ENCODE measurements around the gene MBTPS2. TPM values are rescaled to one million over a fixed set of nuclear protein-coding genes. Genes with fewer than 3 reads are reported as not detected.

The MBTPS2 gene
- polyA plus RNA-seq, 3 donors: 2.0 to 7.4 (median 4.6) TPM

GRCh38 chrX:21934414-21934813, 95.0 kb downstream of the MBTPS2 start:
- no peak overlapping the region for H2AFZ ChIP-seq (ENCODE audit: insufficient read depth, low read depth, low read length, poor library complexity, severe bottlenecking)
- intact Hi-C loops (cut with micrococcal nuclease): no loop called here
- H3K27ac ChIP-seq (ENCODE audit: low read depth in 1 of 2, low read length in 2 of 2): no peak overlapping the region
- TF ChIP-seq CTCF (IDR thresholded peaks at IDR 0.05): no peak
- no peaks in the 10 kb centered on the region for H3K36me3 ChIP-seq (replicated peaks in 1 of 2; ENCODE audit: control insufficient read depth in 1 of 2, insufficient read depth in 2 of 2, low read length in 2 of 2)
- H3K9ac ChIP-seq (ENCODE audit: insufficient read depth, low read length, poor library complexity, severe bottlenecking): no peak overlapping the region
- no peaks in the 10 kb centered on the region for H3K9me3 ChIP-seq (replicated peaks in 1 of 2; ENCODE audit: control insufficient read depth in 1 of 2, insufficient read depth in 1 of 2, low read length in 2 of 2)
- peaks cover 0 to 2% of the 10 kb centered on the region in 2 donors for H3K36me3 Mint-ChIP-seq
- no peaks in the 10 kb centered on the region for H3K27me3 ChIP-seq (ENCODE audit: control insufficient read depth in 2 of 2, insufficient read depth in 2 of 2, low read length in 2 of 2)
- H3K4me3 Mint-ChIP-seq: no peak overlapping the region
- H3K27me3 Mint-ChIP-seq (ENCODE audit: low read depth in 3 of 3): no peaks in the 10 kb centered on the region
- H3K4me1 Mint-ChIP-seq: peaks cover 16% of the 10 kb centered on the region
- H3K9me3 Mint-ChIP-seq: peaks cover 0 to 3% (median 0%) of the 10 kb centered on the region in 7 donors
- no peak overlapping the region for H3K4me3 ChIP-seq (replicated peaks in 1 of 3; ENCODE audit: low read depth in 2 of 3, low read length in 3 of 3)
- no peak for DNase-seq
- 100% methylated on average over 1 of the region's 3 CpGs for WGBS (ENCODE audit: insufficient coverage)
- H3K4me2 ChIP-seq (replicated peaks; ENCODE audit: extremely low read depth, low read length, poor library complexity, severe bottlenecking): no peak overlapping the region
- no peaks in the 10 kb centered on the region for H3K79me2 ChIP-seq (ENCODE audit: insufficient read depth, low read length)
- H3K4me1 ChIP-seq (ENCODE audit: control insufficient read depth in 1 of 2, insufficient read depth in 2 of 2, low read length in 2 of 2): peaks cover 25% of the 10 kb centered on the region in 2 donors
- no peaks in the 10 kb centered on the region for H4K20me1 ChIP-seq (ENCODE audit: insufficient read depth, low read length)
- no peak overlapping the region for H3K27ac Mint-ChIP-seq

Small RNA genes within 50 kb of the gene (small RNA-seq; reads per million reads assigned to genes)
- gene U73479.1 (ENCODE audit: insufficient read length, low read depth): not detected

Other genes with a start within 250 kb of the MBTPS2 start
- gene KLHL34, start 181.3 kb upstream of the MBTPS2 start, polyA plus RNA-seq: not detected
- gene SMPX, start 81.5 kb upstream of the MBTPS2 start, polyA plus RNA-seq: not detected
- under 1 TPM; 0.09 to 0.17 (median 0.12) TPM for gene YY2, start 16.4 kb downstream of the MBTPS2 start, polyA plus RNA-seq
- 10 to 100 TPM; 24.9 to 75.4 (median 70.8) TPM for gene SMS, start 101.1 kb downstream of the MBTPS2 start, polyA plus RNA-seq
- gene PHEX, start 192.7 kb downstream of the MBTPS2 start, polyA plus RNA-seq: under 1 TPM in 1 of 3 donors, not detected in 2; 0.03 TPM